Parathyroid adenoma (tissue), 2 donors: ENCODE measurements around the gene NREP.
A peak's percentile ranks its signal among the peaks of the same experiment; 100 is the strongest.

Experiments used
- H2AFZ ChIP-seq: fragments of 300-600 bp; sonication (generic); one replicate; pipeline ENCODE4 v1.7.0; 2017; ENCODE audit warnings: antibody characterized with exemption, mild to moderate bottlenecking
- H3K27ac ChIP-seq: fragments of 300-600 bp; sonication (generic); one replicate; pipeline ENCODE4 v1.7.0; 2017
- H3K27me3 ChIP-seq: fragments of 300-600 bp; sonication (generic); one replicate; pipeline ENCODE4 v1.7.0; 2017; ENCODE audit warnings: low read length; ENCODE audit not compliant: control insufficient read depth, insufficient read depth
- H3K36me3 ChIP-seq: fragments of 300-600 bp; sonication (generic); one replicate; pipeline ENCODE4 v1.7.0; 2017; ENCODE audit warnings: low read length; ENCODE audit not compliant: control insufficient read depth, insufficient read depth
- H3K4me1 ChIP-seq: fragments of 300-600 bp; sonication (generic); one replicate; pipeline ENCODE4 v1.7.0; 2017; ENCODE audit warnings: control low read depth
- H3K4me2 ChIP-seq: fragments of 300-600 bp; sonication (generic); one replicate; pipeline ENCODE4 v1.7.0; 2017; ENCODE audit warnings: low read length
- H3K4me3 ChIP-seq: fragments of 300-600 bp; sonication (generic); one replicate; pipeline ENCODE4 v1.7.0; 2017; ENCODE audit warnings: low read depth, low read length
- H3K79me2 ChIP-seq: fragments of 300-600 bp; sonication (generic); one replicate; pipeline ENCODE4 v1.7.0; 2017; ENCODE audit warnings: control low read depth
- H3K9ac ChIP-seq: fragments of 300-600 bp; sonication (generic); one replicate; pipeline ENCODE4 v1.7.0; 2017; ENCODE audit warnings: mild to moderate bottlenecking
- H3K9me3 ChIP-seq: fragments of 300-600 bp; sonication (generic); one replicate; pipeline ENCODE4 v1.7.0; 2017; ENCODE audit warnings: low read length; ENCODE audit not compliant: control insufficient read depth
- CTCF ChIP-seq: fragments of 300-600 bp; sonication (generic); IDR thresholded peaks from one replicate; pipeline ENCODE4 v1.7.0; 2017; ENCODE audit warnings: antibody characterized with exemption, mild to moderate bottlenecking
- donor health status: primary hyperparathyroidism.

NREP gene

DNA sequence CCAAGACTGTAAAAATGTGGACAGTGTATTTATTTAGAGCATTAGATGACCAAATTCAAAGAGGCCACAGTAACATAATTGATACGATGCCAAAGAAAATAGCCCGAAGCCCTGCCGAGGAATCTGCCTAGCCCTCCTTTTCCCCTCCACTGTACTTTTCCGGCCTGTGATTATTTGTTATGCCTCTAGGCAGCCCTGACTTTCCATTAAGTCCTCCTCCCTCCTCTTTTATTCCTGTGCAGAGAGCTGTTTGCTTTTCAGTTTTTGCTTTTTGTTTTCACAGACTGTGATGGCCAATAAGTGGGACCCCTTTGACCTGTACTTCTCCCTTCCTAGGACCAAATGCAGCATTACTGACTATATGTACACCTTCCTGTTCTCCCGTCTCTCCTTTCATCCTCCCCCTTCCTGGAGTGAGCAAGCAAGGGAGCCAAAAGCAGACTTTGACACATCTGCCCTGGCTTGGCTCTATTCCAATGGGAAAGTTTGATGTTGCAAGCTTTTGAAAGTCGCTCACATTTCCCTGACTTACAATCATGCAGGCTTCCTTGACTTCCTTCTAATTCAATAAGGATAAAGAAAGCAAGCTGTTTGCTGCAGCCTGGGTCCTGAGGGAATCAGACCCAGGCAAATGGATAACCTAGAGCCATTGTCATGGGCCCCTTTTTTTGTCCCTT lies 76.1 kb downstream of the NREP start:
- H3K36me3 ChIP-seq, result no peaks in the 10 kb centered on the region
- no peaks in the 10 kb centered on the region for H3K27me3 ChIP-seq
- H3K4me1 ChIP-seq, result peaks cover 11% of the 10 kb centered on the region
- H3K9ac ChIP-seq, result no peak overlapping the region
- H3K4me3 ChIP-seq, result no peak overlapping the region
- H3K79me2 ChIP-seq, result no peaks in the 10 kb centered on the region
- H3K27ac ChIP-seq, result peak overlapping the region; percentile 62
- no peak overlapping the region for H3K4me2 ChIP-seq
- H3K9me3 ChIP-seq, result no peaks in the 10 kb centered on the region
- no peak for TF ChIP-seq CTCF
- peak overlapping the region; percentile 79 for H2AFZ ChIP-seq

GRCh38 chr5:111679611-111680010 lies 77.4 kb downstream of the NREP start:
- H3K4me1 ChIP-seq, result peaks cover 11% of the 10 kb centered on the region
- no peaks in the 10 kb centered on the region for H3K27me3 ChIP-seq
- no peaks in the 10 kb centered on the region for H3K79me2 ChIP-seq
- H3K4me3 ChIP-seq, result no peak overlapping the region
- no peak overlapping the region for H2AFZ ChIP-seq
- H3K27ac ChIP-seq, result no peak overlapping the region
- TF ChIP-seq CTCF, result no peak
- H3K9me3 ChIP-seq, result no peaks in the 10 kb centered on the region
- no peaks in the 10 kb centered on the region for H3K36me3 ChIP-seq
- H3K9ac ChIP-seq, result no peak overlapping the region
- no peak overlapping the region for H3K4me2 ChIP-seq
